GM19324 (cell line): ENCODE results near the gene TMEM214.

Source experiments
- ATAC-seq: cut with Tn5 transposase; IDR thresholded peaks from one replicate; pipeline ENCODE4 v1.9.1; 2021; ENCODE audit warnings: mild to moderate bottlenecking, moderate library complexity; ENCODE audit not compliant: unreplicated experiment, low FRiP score

Gene TMEM214

GRCh38 chr2:27038631-27039339 lies 6.0 kb downstream of the TMEM214 start:
- no peak for ATAC-seq

- no peak for ATAC-seq
Observed at GRCh38 chr2:27039426-27039825, 6.7 kb downstream of the TMEM214 start.

- ATAC-seq: no peak
Observed at GRCh38 chr2:27039871-27040270, 7.1 kb downstream of the TMEM214 start.

- no peak for ATAC-seq
Observed at GRCh38 chr2:27040282-27040681, 7.5 kb downstream of the TMEM214 start.

- ATAC-seq: no peak
Observed at GRCh38 chr2:27041752-27042151, 9.0 kb downstream of the TMEM214 start.

GRCh38 chr2:27042159-27042661 lies 9.4 kb downstream of the TMEM214 start:
- no peak for ATAC-seq

- no peak for ATAC-seq
Observed at GRCh38 chr2:27042985-27043634, 10.3 kb downstream of the TMEM214 start.

GRCh38 chr2:27049422-27050280 lies 16.9 kb downstream of the TMEM214 start:
- peak; percentile 10 for ATAC-seq

- peak; percentile 43 for ATAC-seq
Observed at GRCh38 chr2:27050281-27050995, 17.7 kb downstream of the TMEM214 start.

- peak; percentile 73 for ATAC-seq
Observed at GRCh38 chr2:27050996-27051901, 18.5 kb downstream of the TMEM214 start, which contains the start of gene AGBL5. Gene AGBL5 (plus strand): TSS chr2:27051668. CDS start chr2:27052959, 1,291 bp downstream.

GRCh38 chr2:27051902-27052645 lies 19.3 kb downstream of the TMEM214 start:
- no peak for ATAC-seq

- ATAC-seq: no peak
Observed at GRCh38 chr2:27053321-27053720, 20.6 kb downstream of the TMEM214 start.

GRCh38 chr2:27053776-27054175 lies 21.0 kb downstream of the TMEM214 start:
- no peak for ATAC-seq

GRCh38 chr2:27054721-27055120 lies 22.0 kb downstream of the TMEM214 start:
- no peak for ATAC-seq

GRCh38 chr2:27057184-27057583 lies 24.4 kb downstream of the TMEM214 start:
- ATAC-seq: no peak

- no peak for ATAC-seq
Observed at GRCh38 chr2:27058210-27058609, 25.4 kb downstream of the TMEM214 start.

- ATAC-seq: no peak
Observed at GRCh38 chr2:27059141-27059820, 26.5 kb downstream of the TMEM214 start.

- no peak for ATAC-seq
Observed at GRCh38 chr2:27060323-27060722, 27.6 kb downstream of the TMEM214 start.
